ENCODE data around the gene BOK.

DNA sequence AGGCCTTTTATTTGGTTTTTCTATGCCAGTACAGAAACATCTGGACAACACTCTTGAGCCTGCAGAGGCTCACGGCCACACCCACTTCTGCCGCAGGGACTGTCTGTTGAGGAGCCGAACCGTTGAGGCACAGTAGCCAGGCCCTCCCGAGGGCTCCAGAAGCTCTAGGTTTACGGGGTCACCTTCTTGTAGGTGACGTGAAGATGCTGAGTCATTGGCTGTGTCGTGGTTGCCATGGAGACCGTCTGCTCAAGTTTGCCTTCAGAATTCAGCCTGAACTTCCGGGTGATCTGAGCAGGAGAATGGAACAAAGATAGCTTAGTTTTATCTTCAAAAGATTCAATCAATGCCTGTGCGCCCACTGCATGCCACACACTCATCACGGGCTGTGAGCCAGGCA lies 25.9 kb downstream of the BOK start:
- TF ChIP-seq POLR2A (IDR thresholded peaks at IDR 0.05), result no peak
- no peak for TF ChIP-seq CTCF (IDR thresholded peaks at IDR 0.05)
